Keratinocyte (primary cell): Measurements from ENCODE around the gene IQSEC3. TPM values are rescaled to one million over a fixed set of nuclear protein-coding genes. Genes with fewer than 3 reads are reported as not detected.

Experiments
- DNase-seq: peaks from one replicate; pipeline ENCODE4 v3.0.0-alpha.2; 2011; ENCODE audit warnings: low read depth, missing footprints, low spot score
- FAIRE-seq: peaks from 2 replicates; lab custom pipeline; 2011; peaks lifted over from hg19 to GRCh38; lab: Jason Lieb, UNC
- H2AFZ ChIP-seq: 2 replicates; pipeline ENCODE4 v1.6.0; 2012; ENCODE audit warnings: low read length, control low read depth, inconsistent platforms; ENCODE audit not compliant: control insufficient read depth
- H3K27ac ChIP-seq: 2 replicates; pipeline ENCODE4 v1.5.1; 2011; ENCODE audit warnings: low read length; ENCODE audit not compliant: control insufficient read depth, insufficient read depth
- H3K27me3 ChIP-seq: 3 replicates; pipeline ENCODE4 v1.6.0; 2011; ENCODE audit warnings: low read length; ENCODE audit not compliant: control insufficient read depth, insufficient read depth; ENCODE audit errors: extremely low read depth
- H3K36me3 ChIP-seq, 2 experiments: 2 replicates in 1 of 2; 3 replicates in 1 of 2; pipeline ENCODE4 v1.5.1; 2011; ENCODE audit warnings: low read length in 2 of 2, mild to moderate bottlenecking in 1 of 2; ENCODE audit not compliant: control insufficient read depth in 2 of 2, insufficient read depth in 2 of 2; ENCODE audit errors: extremely low read depth in 1 of 2
- H3K4me1 ChIP-seq: 3 replicates; pipeline ENCODE4 v1.5.1; 2011; ENCODE audit warnings: low read length; ENCODE audit not compliant: control insufficient read depth, insufficient read depth; ENCODE audit errors: extremely low read depth
- H3K4me2 ChIP-seq: 3 replicates; pipeline ENCODE4 v1.6.0; 2011; ENCODE audit warnings: low read depth, low read length; ENCODE audit not compliant: control insufficient read depth, insufficient read depth; ENCODE audit errors: extremely low read depth
- H3K4me3 ChIP-seq, 3 experiments: fragments of 200-600 bp in 1 of 3; sonication (generic) in 1 of 3; 2 replicates in 2 of 3; 3 replicates in 1 of 3; pipeline ENCODE4 v1.5.1; 2011 to 2016; ENCODE audit warnings: low read length in 3 of 3, mild to moderate bottlenecking in 3 of 3, control low read depth in 2 of 3, inconsistent platforms in 1 of 3, low read depth in 1 of 3, mixed read lengths in 1 of 3, mixed run types in 1 of 3, moderate library complexity in 1 of 3; ENCODE audit not compliant: control insufficient read depth in 2 of 3, insufficient read depth in 2 of 3; ENCODE audit errors: extremely low read depth in 1 of 3
- H3K79me2 ChIP-seq: 2 replicates; pipeline ENCODE4 v1.6.0; 2012; ENCODE audit warnings: low read length; ENCODE audit not compliant: control insufficient read depth, insufficient read depth
- H3K9ac ChIP-seq: 3 replicates; pipeline ENCODE4 v1.6.0; 2011; ENCODE audit warnings: low read length; ENCODE audit not compliant: control insufficient read depth, insufficient read depth; ENCODE audit errors: extremely low read depth
- H3K9me1 ChIP-seq: 3 replicates; pipeline ENCODE4 v1.6.0; 2011; ENCODE audit warnings: low read length; ENCODE audit not compliant: control insufficient read depth, insufficient read depth; ENCODE audit errors: extremely low read depth
- H3K9me3 ChIP-seq: 2 replicates; pipeline ENCODE4 v1.5.1; 2012; ENCODE audit warnings: low read depth, low read length; ENCODE audit not compliant: control insufficient read depth
- H4K20me1 ChIP-seq: 3 replicates; pipeline ENCODE4 v1.6.0; 2011; ENCODE audit warnings: low read length; ENCODE audit not compliant: control insufficient read depth, insufficient read depth; ENCODE audit errors: extremely low read depth
- CTCF ChIP-seq, 3 experiments: IDR thresholded peaks in 1 of 3; conservative IDR thresholded peaks in 1 of 3; optimal IDR thresholded peaks in 1 of 3; 2 replicates in 2 of 3; 3 replicates in 1 of 3; pipeline versions ENCODE3 to v1.5.1; 2011; ENCODE audit warnings: low read length in 3 of 3, mild to moderate bottlenecking in 3 of 3, moderate library complexity in 2 of 3, control low read depth in 1 of 3, inconsistent platforms in 1 of 3; ENCODE audit not compliant: insufficient read depth in 2 of 3; ENCODE audit errors: extremely low read depth in 1 of 3
- EZH2 ChIP-seq: IDR thresholded peaks from one replicate; pipeline ENCODE4 v1.6.1; 2012; ENCODE audit warnings: inconsistent platforms, mild to moderate bottlenecking, low read length, moderate library complexity
- dilution Hi-C: fragments of 300-500 bp; cut with MboI; formaldehyde crosslinking; loops from one replicate; pipeline ENCODE4 v1.7.0; 2020; ENCODE audit warnings: low sequenced_read_pairs; ENCODE audit not compliant: extremely low pct_ligation_motif_present
- polyA plus RNA-seq, 5 experiments: library from polyadenylated mRNA; depleted of rRNA in 3 of 5; stranded (reverse) in 3 of 5; stranded (forward) in 1 of 5; unstranded in 1 of 5; fragments of >200 nt; gene quantifications; 1 replicate in 1 of 5; 2 replicates in 3 of 5; 3 replicates in 1 of 5; pipeline versions ENCODE4 v1.2.1 to v1.2.3, GENCODE V29; 2011 to 2012; ENCODE audit warnings: missing spikeins in 2 of 5, low read depth in 1 of 5, low replicate concordance in 1 of 5

Gene IQSEC3
- polyA plus RNA-seq, 1 donor (not counting 4 experiments of a cell fraction or from before 2014, with no cell fraction given): not detected

GRCh38 chr12:195156-195555 is 128.6 kb downstream of the IQSEC3 start:
- no peaks in the 10 kb centered on the region for H3K4me1 ChIP-seq
- no peaks in the 10 kb centered on the region for H3K79me2 ChIP-seq
- H4K20me1 ChIP-seq: no peaks in the 10 kb centered on the region
- dilution Hi-C loops: no loop called here
- no peak overlapping the region for H3K27ac ChIP-seq
- FAIRE-seq (no peak), DNase-seq (no peak)
- no peak overlapping the region for H2AFZ ChIP-seq
- no peak overlapping the region for H3K9ac ChIP-seq
- TF ChIP-seq CTCF (optimal IDR thresholded peaks at IDR 0.05 in 1 of 3, IDR thresholded peaks at IDR 0.05 in 1 of 3, conservative IDR thresholded peaks at IDR 0.05 in 1 of 3; ENCODE audit: extremely low read depth in 1 of 3, insufficient read depth in 2 of 3, low read length in 3 of 3) (no peak), EZH2 (no peak)
- peaks cover 18% of the 10 kb centered on the region for H3K27me3 ChIP-seq
- no peak overlapping the region for H3K4me2 ChIP-seq
- no peaks in the 10 kb centered on the region for H3K9me3 ChIP-seq
- no peak overlapping the region for H3K4me3 ChIP-seq
- H3K9me1 ChIP-seq: no peaks in the 10 kb centered on the region
- H3K36me3 ChIP-seq: no peaks in the 10 kb centered on the region

GRCh38 chr12:195951-196350 is 129.4 kb downstream of the IQSEC3 start:
- TF ChIP-seq CTCF (optimal IDR thresholded peaks at IDR 0.05 in 1 of 3, IDR thresholded peaks at IDR 0.05 in 1 of 3, conservative IDR thresholded peaks at IDR 0.05 in 1 of 3; ENCODE audit: extremely low read depth in 1 of 3, insufficient read depth in 2 of 3, low read length in 3 of 3): no peak
- no peak for TF ChIP-seq EZH2
- H3K27me3 ChIP-seq: peaks cover 22% of the 10 kb centered on the region
- H3K27ac ChIP-seq: no peak overlapping the region

More at GRCh38 chr12:195951-196350, 129.4 kb downstream of the IQSEC3 start:
- dilution Hi-C loops: no loop called here
- Histone ChIP-seq H2AFZ (no peak overlapping the region), H3K36me3 (no peaks in the 10 kb centered on the region), H3K4me1 (no peaks in the 10 kb centered on the region), H3K4me2 (no peak overlapping the region), H4K20me1 (no peaks in the 10 kb centered on the region), H3K79me2 (no peaks in the 10 kb centered on the region), H3K9me1 (no peaks in the 10 kb centered on the region), H3K9ac (no peak overlapping the region), H3K4me3 (no peak overlapping the region), H3K9me3 (no peaks in the 10 kb centered on the region)
- no peak for DNase-seq
- no peak for FAIRE-seq
